Measurements from ENCODE around the gene CLTA.

DNA sequence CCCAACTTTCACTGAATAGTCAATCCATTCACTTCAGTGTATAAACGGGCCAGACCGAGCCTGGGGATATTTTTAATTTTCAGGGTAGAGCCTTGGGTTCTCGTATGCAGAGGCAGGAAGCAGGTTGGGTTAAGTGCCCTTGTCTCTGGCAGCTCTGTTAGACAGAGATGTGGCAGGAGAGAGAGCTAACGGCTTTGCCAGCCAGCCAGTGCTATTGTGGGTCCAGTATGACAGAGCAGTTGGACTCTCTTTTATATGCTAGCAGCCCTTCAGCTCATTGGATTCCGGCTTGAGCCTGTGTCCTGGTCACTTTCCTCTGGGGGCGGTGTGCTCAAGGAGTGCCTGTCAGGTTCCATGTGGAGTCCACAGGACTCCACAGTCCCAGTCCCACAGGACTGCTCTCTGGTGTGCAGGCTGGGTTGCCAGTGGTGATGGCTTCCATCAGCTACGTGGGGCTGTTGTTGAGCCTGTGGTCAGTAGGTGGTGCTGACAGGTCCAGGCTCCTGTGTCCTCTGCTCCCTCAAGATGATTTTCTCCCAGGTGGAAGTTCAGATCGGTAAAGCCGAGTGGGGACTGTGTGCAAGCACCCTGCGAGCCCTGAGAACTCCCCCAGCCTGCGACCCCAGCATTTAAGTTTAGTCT, 14.3 kb downstream of the CLTA start:
- no peak for TF ChIP-seq CTCF (IDR thresholded peaks at IDR 0.05; ENCODE audit: extremely low read depth in 1 of 2, insufficient read depth in 1 of 2, low read depth in 1 of 2, low read length in 2 of 2)
- peak; percentile 16 for TF ChIP-seq POLR2AphosphoS5 (IDR thresholded peaks at IDR 0.05; ENCODE audit: insufficient read depth, low read depth, low read length)
- TF ChIP-seq MYC (IDR thresholded peaks at IDR 0.05; ENCODE audit: low read depth, low read length), result no peak
- TF ChIP-seq GATA2 (IDR thresholded peaks at IDR 0.05; ENCODE audit: insufficient read depth, insufficient read length, low read depth, low read length), result no peak
- TF ChIP-seq FOS (IDR thresholded peaks at IDR 0.05; ENCODE audit: borderline replicate concordance, insufficient read depth, low read length), result no peak
- TF ChIP-seq POLR2A (IDR thresholded peaks at IDR 0.05; ENCODE audit: low read depth, low read length), result no peak
- TF ChIP-seq EZH2 (IDR thresholded peaks at IDR 0.05; ENCODE audit: borderline replicate concordance, low read depth, low read length, severe bottlenecking), result no peak

All from endothelial cell of umbilical vein (primary cell).